Keratinocyte (primary cell): Measurements from ENCODE around the gene STX8. TPM values are rescaled to one million over a fixed set of nuclear protein-coding genes. Genes with fewer than 3 reads are reported as not detected.

Source experiments
- DNase-seq: peaks from one replicate; pipeline ENCODE4 v3.0.0-alpha.2; 2011; ENCODE audit warnings: low read depth, missing footprints, low spot score
- FAIRE-seq: peaks from 2 replicates; lab custom pipeline; 2011; peaks lifted over from hg19 to GRCh38; lab: Jason Lieb, UNC
- H2AFZ ChIP-seq: 2 replicates; pipeline ENCODE4 v1.6.0; 2012; ENCODE audit warnings: low read length, control low read depth, inconsistent platforms; ENCODE audit not compliant: control insufficient read depth
- H3K27ac ChIP-seq: 2 replicates; pipeline ENCODE4 v1.5.1; 2011; ENCODE audit warnings: low read length; ENCODE audit not compliant: control insufficient read depth, insufficient read depth
- H3K27me3 ChIP-seq: 3 replicates; pipeline ENCODE4 v1.6.0; 2011; ENCODE audit warnings: low read length; ENCODE audit not compliant: control insufficient read depth, insufficient read depth; ENCODE audit errors: extremely low read depth
- H3K36me3 ChIP-seq, 2 experiments: 2 replicates in 1 of 2; 3 replicates in 1 of 2; pipeline ENCODE4 v1.5.1; 2011; ENCODE audit warnings: low read length in 2 of 2, mild to moderate bottlenecking in 1 of 2; ENCODE audit not compliant: control insufficient read depth in 2 of 2, insufficient read depth in 2 of 2; ENCODE audit errors: extremely low read depth in 1 of 2
- H3K4me1 ChIP-seq: 3 replicates; pipeline ENCODE4 v1.5.1; 2011; ENCODE audit warnings: low read length; ENCODE audit not compliant: control insufficient read depth, insufficient read depth; ENCODE audit errors: extremely low read depth
- H3K4me2 ChIP-seq: 3 replicates; pipeline ENCODE4 v1.6.0; 2011; ENCODE audit warnings: low read depth, low read length; ENCODE audit not compliant: control insufficient read depth, insufficient read depth; ENCODE audit errors: extremely low read depth
- H3K4me3 ChIP-seq, 3 experiments: fragments of 200-600 bp in 1 of 3; sonication (generic) in 1 of 3; 2 replicates in 2 of 3; 3 replicates in 1 of 3; pipeline ENCODE4 v1.5.1; 2011 to 2016; ENCODE audit warnings: low read length in 3 of 3, mild to moderate bottlenecking in 3 of 3, control low read depth in 2 of 3, inconsistent platforms in 1 of 3, low read depth in 1 of 3, mixed read lengths in 1 of 3, mixed run types in 1 of 3, moderate library complexity in 1 of 3; ENCODE audit not compliant: control insufficient read depth in 2 of 3, insufficient read depth in 2 of 3; ENCODE audit errors: extremely low read depth in 1 of 3
- H3K79me2 ChIP-seq: 2 replicates; pipeline ENCODE4 v1.6.0; 2012; ENCODE audit warnings: low read length; ENCODE audit not compliant: control insufficient read depth, insufficient read depth
- H3K9ac ChIP-seq: 3 replicates; pipeline ENCODE4 v1.6.0; 2011; ENCODE audit warnings: low read length; ENCODE audit not compliant: control insufficient read depth, insufficient read depth; ENCODE audit errors: extremely low read depth
- H3K9me1 ChIP-seq: 3 replicates; pipeline ENCODE4 v1.6.0; 2011; ENCODE audit warnings: low read length; ENCODE audit not compliant: control insufficient read depth, insufficient read depth; ENCODE audit errors: extremely low read depth
- H3K9me3 ChIP-seq: 2 replicates; pipeline ENCODE4 v1.5.1; 2012; ENCODE audit warnings: low read depth, low read length; ENCODE audit not compliant: control insufficient read depth
- H4K20me1 ChIP-seq: 3 replicates; pipeline ENCODE4 v1.6.0; 2011; ENCODE audit warnings: low read length; ENCODE audit not compliant: control insufficient read depth, insufficient read depth; ENCODE audit errors: extremely low read depth
- EZH2 ChIP-seq: IDR thresholded peaks from one replicate; pipeline ENCODE4 v1.6.1; 2012; ENCODE audit warnings: inconsistent platforms, mild to moderate bottlenecking, low read length, moderate library complexity
- dilution Hi-C: fragments of 300-500 bp; cut with MboI; formaldehyde crosslinking; loops from one replicate; pipeline ENCODE4 v1.7.0; 2020; ENCODE audit warnings: low sequenced_read_pairs; ENCODE audit not compliant: extremely low pct_ligation_motif_present
- polyA plus RNA-seq, 5 experiments: library from polyadenylated mRNA; depleted of rRNA in 3 of 5; stranded (reverse) in 3 of 5; stranded (forward) in 1 of 5; unstranded in 1 of 5; fragments of >200 nt; gene quantifications; 1 replicate in 1 of 5; 2 replicates in 3 of 5; 3 replicates in 1 of 5; pipeline versions ENCODE4 v1.2.1 to v1.2.3, GENCODE V29; 2011 to 2012; ENCODE audit warnings: missing spikeins in 2 of 5, low read depth in 1 of 5, low replicate concordance in 1 of 5
- TF ChIP-seq, protein P1 (sequence below), 3 experiments: IDR thresholded peaks in 1 of 3; conservative IDR thresholded peaks in 1 of 3; optimal IDR thresholded peaks in 1 of 3; 2 replicates in 2 of 3; 3 replicates in 1 of 3; pipeline versions ENCODE3 to v1.5.1; 2011; ENCODE audit warnings: low read length in 3 of 3, mild to moderate bottlenecking in 3 of 3, moderate library complexity in 2 of 3, control low read depth in 1 of 3, inconsistent platforms in 1 of 3; ENCODE audit not compliant: insufficient read depth in 2 of 3; ENCODE audit errors: extremely low read depth in 1 of 3

STX8 gene
- polyA plus RNA-seq, 1 donor (not counting 4 experiments of a cell fraction or from before 2014, with no cell fraction given): 90.3 TPM

DNA sequence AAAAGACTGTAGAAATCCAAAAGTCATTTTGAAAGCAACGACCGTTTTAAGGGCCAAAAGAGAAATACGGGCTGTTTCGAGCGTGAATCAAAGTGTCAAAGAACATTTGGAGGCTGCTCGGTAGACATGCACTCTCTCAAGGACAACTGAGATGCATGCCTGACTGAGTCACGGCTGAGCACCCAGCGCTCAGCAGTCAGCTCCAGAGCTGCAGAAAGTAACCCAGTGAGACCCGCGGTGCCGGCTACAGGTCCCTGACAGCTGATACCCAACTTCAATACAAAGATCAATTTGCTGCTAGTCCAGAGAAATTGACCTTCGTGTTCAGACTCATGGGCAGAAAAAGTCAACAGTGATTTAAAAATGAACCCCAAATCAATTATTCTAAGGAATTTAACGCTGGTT, 214.9 kb downstream of the STX8 start:
- Histone ChIP-seq H2AFZ (no peak overlapping the region), H3K79me2 (no peaks in the 10 kb centered on the region), H3K9me3 (no peaks in the 10 kb centered on the region), H3K27ac (no peak overlapping the region), H3K9ac (no peak overlapping the region), H3K27me3 (no peaks in the 10 kb centered on the region), H3K4me1 (peaks cover 7% of the 10 kb centered on the region), H3K9me1 (peaks cover 3% of the 10 kb centered on the region), H3K4me2 (no peak overlapping the region), H3K36me3 (no peaks in the 10 kb centered on the region), H4K20me1 (no peaks in the 10 kb centered on the region), H3K4me3 (no peak overlapping the region)
- TF ChIP-seq, protein P1, sequence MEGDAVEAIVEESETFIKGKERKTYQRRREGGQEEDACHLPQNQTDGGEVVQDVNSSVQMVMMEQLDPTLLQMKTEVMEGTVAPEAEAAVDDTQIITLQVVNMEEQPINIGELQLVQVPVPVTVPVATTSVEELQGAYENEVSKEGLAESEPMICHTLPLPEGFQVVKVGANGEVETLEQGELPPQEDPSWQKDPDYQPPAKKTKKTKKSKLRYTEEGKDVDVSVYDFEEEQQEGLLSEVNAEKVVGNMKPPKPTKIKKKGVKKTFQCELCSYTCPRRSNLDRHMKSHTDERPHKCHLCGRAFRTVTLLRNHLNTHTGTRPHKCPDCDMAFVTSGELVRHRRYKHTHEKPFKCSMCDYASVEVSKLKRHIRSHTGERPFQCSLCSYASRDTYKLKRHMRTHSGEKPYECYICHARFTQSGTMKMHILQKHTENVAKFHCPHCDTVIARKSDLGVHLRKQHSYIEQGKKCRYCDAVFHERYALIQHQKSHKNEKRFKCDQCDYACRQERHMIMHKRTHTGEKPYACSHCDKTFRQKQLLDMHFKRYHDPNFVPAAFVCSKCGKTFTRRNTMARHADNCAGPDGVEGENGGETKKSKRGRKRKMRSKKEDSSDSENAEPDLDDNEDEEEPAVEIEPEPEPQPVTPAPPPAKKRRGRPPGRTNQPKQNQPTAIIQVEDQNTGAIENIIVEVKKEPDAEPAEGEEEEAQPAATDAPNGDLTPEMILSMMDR (optimal IDR thresholded peaks at IDR 0.05 in 1 of 3, IDR thresholded peaks at IDR 0.05 in 1 of 3, conservative IDR thresholded peaks at IDR 0.05 in 1 of 3; ENCODE audit: extremely low read depth in 1 of 3, insufficient read depth in 2 of 3, low read length in 3 of 3): no peak
- TF ChIP-seq EZH2: no peak
- no peak for DNase-seq
- FAIRE-seq: no peak
- dilution Hi-C loops: no loop called here

DNA sequence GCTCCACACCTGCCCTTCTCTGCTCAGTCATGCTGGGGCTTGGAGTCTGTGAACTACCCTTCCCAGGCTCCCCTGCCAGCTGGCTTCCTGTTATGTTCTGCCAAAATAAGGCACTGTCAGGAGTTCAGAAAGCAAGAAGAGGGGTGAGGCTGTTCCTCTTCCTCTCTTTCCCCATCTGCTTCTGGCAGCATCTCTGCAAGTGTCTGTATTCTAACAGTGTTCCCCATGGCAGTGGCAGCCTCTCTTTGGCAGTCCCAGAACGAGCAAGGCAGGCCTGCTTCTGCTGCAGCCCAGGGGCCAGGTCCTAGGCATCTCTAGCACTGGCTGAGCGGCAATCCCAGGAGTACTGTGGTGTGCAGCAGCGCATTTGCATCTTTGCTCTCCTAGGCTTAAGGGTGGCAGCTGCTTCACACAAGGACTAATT, 219.1 kb downstream of the STX8 start:
- Histone ChIP-seq H3K4me3 (no peak overlapping the region), H3K9me1 (no peaks in the 10 kb centered on the region), H3K36me3 (no peaks in the 10 kb centered on the region), H3K79me2 (no peaks in the 10 kb centered on the region), H3K4me2 (no peak overlapping the region), H3K4me1 (no peaks in the 10 kb centered on the region), H4K20me1 (no peaks in the 10 kb centered on the region), H3K9ac (no peak overlapping the region), H2AFZ (no peak overlapping the region), H3K9me3 (no peaks in the 10 kb centered on the region), H3K27ac (no peak overlapping the region), H3K27me3 (no peaks in the 10 kb centered on the region)
- FAIRE-seq (no peak), DNase-seq (no peak)
- dilution Hi-C loops: no loop called here
- TF ChIP-seq, protein P1 (optimal IDR thresholded peaks at IDR 0.05 in 1 of 3, IDR thresholded peaks at IDR 0.05 in 1 of 3, conservative IDR thresholded peaks at IDR 0.05 in 1 of 3; ENCODE audit: extremely low read depth in 1 of 3, insufficient read depth in 2 of 3, low read length in 3 of 3): no peak
- TF ChIP-seq EZH2: no peak
